Measurements from ENCODE around the gene FANCI.

The FANCI gene

GRCh38 chr15:89364741-89365450 lies 121.1 kb downstream of the FANCI start:
- Histone ChIP-seq H3K36me3 (peaks cover 59% of the 10 kb centered on the region), H3K9me3 (ENCODE audit: severe bottlenecking) (no peaks in the 10 kb centered on the region), H3K27me3 (ENCODE audit: insufficient read depth, low read depth, severe bottlenecking) (no peaks in the 10 kb centered on the region), H3K4me3 (ENCODE audit: low read depth, low read length) (no peak overlapping the region), H3K27ac (no peak overlapping the region)
- DNase-seq, result no peak
- TF ChIP-seq CTCF (IDR thresholded peaks at IDR 0.05; ENCODE audit: low read depth, low read length), result no peak

GRCh38 chr15:89365462-89366065 lies 121.8 kb downstream of the FANCI start:
- no peak overlapping the region for H3K4me3 ChIP-seq (ENCODE audit: low read depth, low read length)
- TF ChIP-seq CTCF (IDR thresholded peaks at IDR 0.05; ENCODE audit: low read depth, low read length), result no peak
- no peaks in the 10 kb centered on the region for H3K27me3 ChIP-seq (ENCODE audit: insufficient read depth, low read depth, severe bottlenecking)
- no peak overlapping the region for H3K27ac ChIP-seq
- peaks cover 66% of the 10 kb centered on the region for H3K36me3 ChIP-seq
- H3K9me3 ChIP-seq (ENCODE audit: severe bottlenecking), result no peaks in the 10 kb centered on the region
- no peak for DNase-seq

All from WERI-Rb-1 (cell line).